ENCODE data around the gene RGS7. TPM values are rescaled to one million over a fixed set of nuclear protein-coding genes. Genes with fewer than 3 reads are reported as not detected.

Gene RGS7
- total RNA-seq, 1 experiment from 2014 or later = 1.0 TPM

GRCh38 chr1:240917976-240918375 lies 439.0 kb downstream of the RGS7 start:
- no peak for TF ChIP-seq CTCF (IDR thresholded peaks at IDR 0.05; ENCODE audit: unreplicated experiment)
- CTCF ChIA-PET = interaction anchor here (0.6 kb wide), 1 partner anchor 573 kb away, joined by 3 read pairs; no protein-coding TSS in a partner anchor
- Mint-ChIP-seq H3K27me3 (ENCODE audit: unreplicated experiment) (no peaks in the 10 kb centered on the region), H3K36me3 (ENCODE audit: insufficient read depth, unreplicated experiment) (no peaks in the 10 kb centered on the region), H3K4me1 (ENCODE audit: low read depth, unreplicated experiment) (no peaks in the 10 kb centered on the region), H3K27ac (ENCODE audit: unreplicated experiment) (no peak overlapping the region), H3K4me3 (ENCODE audit: low read depth, unreplicated experiment) (no peak overlapping the region), H3K9me3 (ENCODE audit: low read depth, unreplicated experiment) (peaks cover 5% of the 10 kb centered on the region)
- intact Hi-C loops (cut with micrococcal nuclease; ENCODE audit: unreplicated experiment) = no loop called here
- BruUV-seq (replicated peaks) = no TSS peak
- DNase-seq = no peak

GRCh38 chr1:240914506-240914905 lies 442.5 kb downstream of the RGS7 start:
- no peaks in the 10 kb centered on the region for H3K27me3 Mint-ChIP-seq (ENCODE audit: unreplicated experiment)
- TF ChIP-seq CTCF (IDR thresholded peaks at IDR 0.05; ENCODE audit: unreplicated experiment) = no peak
- no peak overlapping the region for H3K4me3 Mint-ChIP-seq (ENCODE audit: low read depth, unreplicated experiment)
- H3K36me3 Mint-ChIP-seq (ENCODE audit: insufficient read depth, unreplicated experiment) = no peaks in the 10 kb centered on the region
- no peaks in the 10 kb centered on the region for H3K4me1 Mint-ChIP-seq (ENCODE audit: low read depth, unreplicated experiment)
- intact Hi-C loops (cut with micrococcal nuclease; ENCODE audit: unreplicated experiment) = no loop called here
- no TSS peak for BruUV-seq (replicated peaks)
- no peak overlapping the region for H3K27ac Mint-ChIP-seq (ENCODE audit: unreplicated experiment)
- DNase-seq = no peak
- peaks cover 3% of the 10 kb centered on the region for H3K9me3 Mint-ChIP-seq (ENCODE audit: low read depth, unreplicated experiment)
- CTCF ChIA-PET = no interaction called here

GRCh38 chr1:240912821-240913220 lies 444.2 kb downstream of the RGS7 start:
- CTCF ChIA-PET = no interaction called here
- TF ChIP-seq CTCF (IDR thresholded peaks at IDR 0.05; ENCODE audit: unreplicated experiment) = no peak
- no peaks in the 10 kb centered on the region for H3K4me1 Mint-ChIP-seq (ENCODE audit: low read depth, unreplicated experiment)
- no peaks in the 10 kb centered on the region for H3K27me3 Mint-ChIP-seq (ENCODE audit: unreplicated experiment)
- no peak for DNase-seq
- no peak overlapping the region for H3K27ac Mint-ChIP-seq (ENCODE audit: unreplicated experiment)
- peaks cover 3% of the 10 kb centered on the region for H3K9me3 Mint-ChIP-seq (ENCODE audit: low read depth, unreplicated experiment)
- BruUV-seq (replicated peaks) = no TSS peak
- H3K36me3 Mint-ChIP-seq (ENCODE audit: insufficient read depth, unreplicated experiment) = no peaks in the 10 kb centered on the region
- intact Hi-C loops (cut with micrococcal nuclease; ENCODE audit: unreplicated experiment) = no loop called here
- H3K4me3 Mint-ChIP-seq (ENCODE audit: low read depth, unreplicated experiment) = no peak overlapping the region

GRCh38 chr1:240909701-240910457 lies 447.1 kb downstream of the RGS7 start:
- intact Hi-C loops (cut with micrococcal nuclease; ENCODE audit: unreplicated experiment) = no loop called here
- Mint-ChIP-seq H3K4me1 (ENCODE audit: low read depth, unreplicated experiment) (no peaks in the 10 kb centered on the region), H3K36me3 (ENCODE audit: insufficient read depth, unreplicated experiment) (no peaks in the 10 kb centered on the region), H3K27me3 (ENCODE audit: unreplicated experiment) (no peaks in the 10 kb centered on the region), H3K4me3 (ENCODE audit: low read depth, unreplicated experiment) (no peak overlapping the region), H3K9me3 (ENCODE audit: low read depth, unreplicated experiment) (peaks cover 3% of the 10 kb centered on the region), H3K27ac (ENCODE audit: unreplicated experiment) (no peak overlapping the region)
- no peak for DNase-seq
- BruUV-seq (replicated peaks) = no TSS peak
- CTCF ChIA-PET = no interaction called here
- TF ChIP-seq CTCF (IDR thresholded peaks at IDR 0.05; ENCODE audit: unreplicated experiment) = no peak

All from Calu3 (cell line).